HG03571 (cell line): Measurements from ENCODE around the gene PEX3.
"Not testable (repeated sequence)": the region's sequence is repeated elsewhere in the genome, so short reads cannot be mapped to it uniquely, and the experiment has no call there.

ENCODE experiments used
- ATAC-seq: cut with Tn5 transposase; IDR thresholded peaks from one replicate; pipeline ENCODE4 v1.9.1; 2021; ENCODE audit not compliant: unreplicated experiment

PEX3 gene

DNA sequence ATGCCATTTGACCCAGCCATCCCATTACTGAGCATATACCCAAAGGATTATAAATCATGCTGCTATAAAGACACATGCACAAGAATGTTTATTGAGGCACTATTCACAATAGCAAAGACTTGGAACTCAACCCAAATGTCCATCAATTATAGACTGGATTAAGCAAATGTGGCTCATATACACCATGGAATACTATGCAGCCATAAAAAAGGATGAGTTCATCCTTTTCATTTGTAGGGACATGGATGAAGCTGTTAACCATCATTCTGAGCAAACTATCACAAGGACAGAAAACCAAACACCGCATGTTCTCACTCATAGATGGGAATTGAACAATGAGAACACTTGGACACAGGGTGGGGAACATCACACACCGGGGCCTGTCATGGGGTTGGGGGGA is 2.7 kb upstream of the PEX3 start:
- ATAC-seq = not testable (repeated sequence)

GRCh38 chr6:143449082-143449713 is 1.4 kb upstream of the PEX3 start:
- ATAC-seq = no peak

DNA sequence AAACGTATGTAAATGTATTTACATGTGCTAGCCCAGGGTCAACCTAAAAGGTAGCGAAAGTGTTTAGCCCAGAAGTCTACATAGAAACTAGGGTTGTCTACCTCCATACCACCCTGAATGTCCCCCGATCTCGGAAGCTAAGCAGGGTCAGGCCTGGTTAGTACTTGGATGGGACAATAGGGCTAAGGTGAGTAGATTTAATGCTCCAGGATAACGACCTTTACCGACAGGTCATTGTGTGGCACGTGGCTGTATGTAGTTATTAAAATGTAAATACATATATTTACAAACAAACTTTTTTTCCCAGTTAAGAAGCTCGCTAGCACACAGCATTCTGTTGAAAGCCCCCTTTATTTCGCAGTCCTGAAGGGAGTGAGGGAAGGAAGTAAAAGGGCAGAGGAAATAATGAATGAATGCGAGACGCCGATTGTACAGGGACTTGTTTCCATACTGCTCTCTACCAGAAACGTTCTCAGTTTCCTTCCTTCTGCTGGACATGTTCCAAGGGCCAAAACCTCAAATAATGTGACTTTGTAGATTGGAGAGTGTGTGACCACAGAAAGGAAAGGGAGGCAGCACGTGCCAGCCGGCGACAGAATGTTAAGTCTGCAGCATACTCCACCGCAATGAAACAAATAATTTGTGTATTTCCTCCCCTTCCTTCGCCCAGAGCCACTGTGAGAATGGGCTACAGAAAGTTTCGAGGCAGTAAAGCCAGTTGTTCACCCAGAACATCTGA is 722 bp upstream of the PEX3 start:
- ATAC-seq = no peak

GRCh38 chr6:143451531-143451930 is 926 bp downstream of the PEX3 start:
- ATAC-seq = no peak

DNA sequence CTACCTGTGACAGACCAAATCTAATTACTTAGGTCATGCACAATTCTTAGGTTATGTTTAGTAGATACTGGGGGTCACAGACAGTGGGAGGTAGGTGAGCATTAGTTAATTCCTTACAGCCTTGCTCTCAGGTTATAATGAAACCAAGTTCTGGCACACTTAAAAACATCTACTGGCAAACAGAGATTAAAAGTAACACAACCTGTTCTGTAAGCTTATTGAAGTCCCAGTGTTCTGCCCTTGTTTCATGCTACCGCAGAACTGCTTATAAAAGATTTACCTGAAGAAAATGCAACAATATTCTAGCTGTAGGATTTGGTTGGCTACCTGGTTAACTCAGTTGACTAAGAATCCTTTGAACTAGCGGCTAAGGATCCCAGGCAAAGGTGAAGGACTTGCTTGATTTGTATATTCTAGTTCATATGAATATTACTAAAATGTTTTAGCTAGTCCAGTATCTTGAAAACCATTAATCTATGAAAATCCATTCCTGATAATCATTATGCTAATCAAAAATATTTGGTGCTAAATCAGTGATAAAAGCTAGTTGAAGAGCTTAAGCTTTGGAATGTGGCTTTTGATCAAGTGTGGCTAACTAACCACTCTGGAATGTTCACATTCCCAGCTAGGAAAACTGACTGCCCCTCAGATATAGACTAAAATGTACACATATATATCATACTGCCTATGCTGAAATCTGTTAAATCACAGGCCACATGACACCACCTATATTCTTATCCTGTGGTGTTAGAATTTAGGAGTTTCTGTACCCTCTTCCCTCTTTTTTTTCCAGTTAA is 7.2 kb downstream of the PEX3 start:
- no peak for ATAC-seq

DNA sequence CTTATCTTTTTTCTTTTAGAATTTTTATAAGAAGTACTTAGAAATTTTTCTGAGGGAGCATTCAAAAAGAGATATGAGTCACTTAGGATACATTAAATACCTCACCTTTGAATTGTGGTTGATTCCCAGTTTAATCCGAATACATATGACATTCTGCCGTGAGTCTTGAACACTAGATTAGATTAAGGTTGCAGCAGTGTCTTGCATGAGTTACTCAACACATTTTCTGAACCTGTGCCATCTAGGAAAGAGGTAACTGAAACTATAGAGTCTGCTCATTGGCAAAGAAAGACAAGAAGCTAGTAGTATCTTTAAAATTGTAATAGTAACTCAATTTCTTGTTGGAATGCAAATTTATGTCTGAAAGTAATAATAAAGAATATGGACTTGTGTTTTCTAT is 14.9 kb downstream of the PEX3 start:
- ATAC-seq = no peak

DNA sequence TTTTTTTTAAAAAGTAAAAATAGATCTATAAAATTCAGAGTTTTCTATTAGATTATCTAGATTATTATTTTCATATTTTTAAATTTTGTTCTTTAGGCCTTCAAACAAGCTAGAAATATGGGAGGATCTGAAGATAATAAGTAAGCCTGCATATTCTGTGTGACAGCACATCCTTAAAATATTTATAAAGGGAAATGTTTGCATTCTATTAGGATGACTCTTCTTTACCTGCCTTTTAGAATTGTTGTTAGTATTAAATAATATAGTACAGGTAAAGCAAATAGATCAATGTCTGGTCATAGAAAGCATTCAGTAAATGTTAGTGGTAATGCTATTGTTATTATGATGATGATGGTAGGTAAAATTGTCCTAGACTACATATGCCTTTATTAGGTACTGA is 17.4 kb downstream of the PEX3 start:
- ATAC-seq = no peak

GRCh38 chr6:143468823-143469222 is 18.2 kb downstream of the PEX3 start:
- ATAC-seq = not testable (repeated sequence)

- ATAC-seq = no peak
Observed at GRCh38 chr6:143471822-143472221, 21.2 kb downstream of the PEX3 start.

- no peak for ATAC-seq
Observed at GRCh38 chr6:143476545-143476944, 25.9 kb downstream of the PEX3 start.

- no peak for ATAC-seq
Observed at GRCh38 chr6:143478479-143479062, 28.0 kb downstream of the PEX3 start.

DNA sequence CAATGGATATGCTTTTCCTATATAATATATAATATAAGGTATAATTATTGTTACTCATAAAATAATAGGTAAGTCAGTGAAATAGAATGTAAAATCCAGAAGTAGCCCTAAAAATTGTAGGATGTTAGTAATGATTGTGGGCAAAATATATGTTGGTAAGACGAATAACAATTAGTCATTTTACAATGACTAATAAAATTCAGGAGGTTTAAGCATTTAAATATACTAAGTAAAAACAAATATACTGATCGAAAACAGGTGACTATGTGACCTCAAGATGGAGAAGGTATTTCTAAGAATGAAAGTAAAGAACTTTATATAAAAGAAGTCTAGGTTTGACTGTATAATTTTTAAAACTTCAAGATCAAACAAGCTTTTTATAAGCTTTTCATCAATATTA is 32.0 kb downstream of the PEX3 start:
- no peak for ATAC-seq

GRCh38 chr6:143485967-143486366 is 35.4 kb downstream of the PEX3 start:
- no peak for ATAC-seq

DNA sequence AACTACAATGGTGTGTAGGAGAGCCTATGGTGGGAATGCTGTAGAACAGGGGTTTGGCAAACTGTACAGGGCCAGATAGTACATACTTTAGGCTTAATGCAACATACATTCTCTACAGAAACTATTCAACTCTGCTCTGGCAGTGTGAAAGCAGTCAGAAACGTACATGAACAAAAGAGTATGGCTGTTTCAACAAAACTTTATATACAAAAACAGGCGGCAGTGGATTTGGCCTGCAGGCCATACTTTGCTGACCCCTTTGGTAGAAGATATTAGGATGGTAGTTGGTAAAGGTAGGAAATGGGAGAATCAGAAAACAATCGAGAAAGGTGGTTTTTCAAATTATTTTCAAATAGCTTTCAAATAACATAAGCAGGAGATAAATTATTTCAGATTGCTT is 36.1 kb downstream of the PEX3 start:
- ATAC-seq = no peak

DNA sequence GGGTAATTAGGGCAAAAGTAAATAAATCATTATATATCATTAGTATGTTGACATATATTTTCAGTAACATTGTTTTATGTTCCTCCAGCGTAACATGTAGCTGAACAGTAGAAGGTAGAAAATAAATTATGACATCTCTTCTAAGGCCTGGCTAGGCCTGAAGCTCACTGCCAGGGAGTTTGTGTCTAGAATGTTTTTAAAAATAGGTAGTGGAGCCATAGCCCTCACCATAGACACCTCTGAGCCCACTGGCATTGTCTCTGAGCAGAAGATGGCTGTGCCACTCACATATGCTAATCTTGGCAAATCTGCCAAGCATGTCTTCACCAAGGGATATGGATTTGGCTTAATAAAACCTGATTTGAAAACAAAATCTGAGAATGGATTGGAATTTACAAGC is 39.6 kb downstream of the PEX3 start:
- ATAC-seq = no peak

GRCh38 chr6:143490775-143491174 is 40.2 kb downstream of the PEX3 start:
- no peak for ATAC-seq

GRCh38 chr6:143496974-143497373 is 46.4 kb downstream of the PEX3 start:
- no peak for ATAC-seq

DNA sequence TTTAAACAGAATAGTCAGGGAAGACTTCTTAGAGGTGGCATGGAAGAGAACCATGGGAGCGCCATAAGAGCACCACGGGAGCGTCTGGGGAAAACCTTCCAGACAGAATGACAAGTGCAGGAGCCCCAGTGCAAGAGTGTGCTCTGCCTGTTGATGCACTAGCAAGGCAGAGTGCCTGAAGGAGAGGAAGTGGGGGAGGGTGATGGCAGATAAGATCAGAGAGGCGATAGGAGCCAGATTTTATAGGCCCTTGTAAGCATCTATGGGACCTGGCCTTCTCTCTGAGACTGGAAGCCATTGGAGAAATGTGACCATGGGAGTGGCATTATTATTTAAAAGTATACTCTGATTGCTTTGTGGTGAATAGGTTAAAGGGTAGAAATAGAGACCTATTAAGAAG is 47.8 kb downstream of the PEX3 start:
- ATAC-seq = no peak

- ATAC-seq = no peak
Observed at GRCh38 chr6:143501851-143502250, 51.2 kb downstream of the PEX3 start.

DNA sequence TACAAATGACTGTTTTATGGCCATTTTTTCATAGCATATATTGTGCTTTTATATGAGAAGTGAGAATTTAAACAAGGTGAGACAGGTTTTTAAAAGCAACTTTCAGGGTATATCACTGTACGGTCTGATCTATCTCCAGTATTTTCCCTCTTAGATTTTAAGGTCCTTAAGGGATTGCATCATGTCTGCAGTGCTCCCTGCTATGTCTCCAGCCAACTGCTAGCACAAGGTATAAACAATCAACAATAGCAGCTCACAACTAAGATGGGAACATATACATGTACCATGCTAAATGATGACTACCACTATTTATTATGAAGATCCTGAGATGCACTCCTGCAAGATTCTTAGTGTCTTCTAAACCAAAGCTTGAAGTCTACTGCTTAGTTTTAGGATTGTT is 53.8 kb downstream of the PEX3 start:
- ATAC-seq = no peak

DNA sequence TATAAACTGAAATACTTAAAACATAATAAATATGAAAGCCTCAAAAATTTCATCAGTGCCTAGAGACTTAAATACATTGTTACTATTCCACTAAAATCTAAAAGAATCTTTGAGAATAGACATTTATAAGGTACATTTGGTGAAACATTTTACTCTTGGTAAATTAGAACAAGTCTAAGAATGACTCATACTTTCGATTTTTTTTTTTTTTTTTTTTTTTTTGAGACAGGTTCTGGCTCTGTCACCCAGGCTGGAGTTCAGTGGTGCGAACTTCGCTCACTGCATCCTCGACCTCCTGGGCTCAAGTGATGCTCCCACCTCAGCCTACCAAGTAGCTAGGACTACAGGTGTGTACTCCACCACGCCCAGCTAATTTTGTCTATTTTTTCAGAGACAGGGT is 54.5 kb downstream of the PEX3 start:
- no peak for ATAC-seq

DNA sequence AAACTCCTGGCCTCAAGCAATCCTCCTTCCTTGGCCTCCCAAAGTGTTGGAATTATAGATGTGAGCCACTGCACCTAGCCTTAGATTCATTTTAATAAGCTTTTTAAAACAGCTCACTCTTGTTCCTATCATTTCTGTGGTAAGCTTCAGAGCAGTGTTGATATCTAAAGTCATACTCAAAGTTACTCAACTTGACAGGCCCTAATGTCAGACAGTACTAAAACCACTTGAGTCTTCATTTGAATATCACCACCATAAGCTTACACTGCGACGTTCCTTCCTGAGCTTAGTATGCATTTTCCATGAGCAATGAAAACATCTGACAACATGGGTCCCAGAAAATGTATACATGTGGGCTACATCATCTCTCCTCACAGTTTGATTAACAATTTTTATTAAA is 54.9 kb downstream of the PEX3 start:
- no peak for ATAC-seq
